ENCODE measurements around the gene PHETA1.

Gene PHETA1

GRCh38 chr12:111368291-111368787 lies 556 bp downstream of the PHETA1 start:
- no peak for DNase-seq (ENCODE audit: low read depth)

- DNase-seq (ENCODE audit: low read depth), result no peak
Measured at GRCh38 chr12:111367661-111368221, 1.2 kb downstream of the PHETA1 start.

GRCh38 chr12:111366583-111366982 lies 2.3 kb downstream of the PHETA1 start:
- no peak for DNase-seq (ENCODE audit: low read depth)

GRCh38 chr12:111366075-111366474 lies 2.8 kb downstream of the PHETA1 start:
- no peak for DNase-seq (ENCODE audit: low read depth)

GRCh38 chr12:111363578-111363977 lies 5.3 kb downstream of the PHETA1 start:
- DNase-seq (ENCODE audit: low read depth), result no peak

- no peak for DNase-seq (ENCODE audit: low read depth)
Measured at GRCh38 chr12:111362687-111363475, 6.0 kb downstream of the PHETA1 start.

- DNase-seq (ENCODE audit: low read depth), result no peak
Measured at GRCh38 chr12:111361717-111362576, 6.9 kb downstream of the PHETA1 start.

- DNase-seq (ENCODE audit: low read depth), result no peak
Measured at GRCh38 chr12:111361073-111361716, 7.7 kb downstream of the PHETA1 start.

- no peak for DNase-seq (ENCODE audit: low read depth)
Measured at GRCh38 chr12:111360325-111360930, 8.5 kb downstream of the PHETA1 start.

GRCh38 chr12:111359914-111360276 lies 9.0 kb downstream of the PHETA1 start:
- no peak for DNase-seq (ENCODE audit: low read depth)

GRCh38 chr12:111359231-111359913 lies 9.5 kb downstream of the PHETA1 start:
- DNase-seq (ENCODE audit: low read depth), result no peak

- no peak for DNase-seq (ENCODE audit: low read depth)
Measured at GRCh38 chr12:111355201-111355925, 13.5 kb downstream of the PHETA1 start.

GRCh38 chr12:111354511-111354910 lies 14.4 kb downstream of the PHETA1 start:
- no peak for DNase-seq (ENCODE audit: low read depth)

GRCh38 chr12:111353603-111354295 lies 15.1 kb downstream of the PHETA1 start:
- DNase-seq (ENCODE audit: low read depth), result no peak

- no peak for DNase-seq (ENCODE audit: low read depth)
Measured at GRCh38 chr12:111353026-111353425, 15.9 kb downstream of the PHETA1 start.

GRCh38 chr12:111352296-111352993 lies 16.4 kb downstream of the PHETA1 start:
- no peak for DNase-seq (ENCODE audit: low read depth)

GRCh38 chr12:111351026-111351425 lies 17.9 kb downstream of the PHETA1 start:
- DNase-seq (ENCODE audit: low read depth), result no peak

GRCh38 chr12:111349748-111350520 lies 19.0 kb downstream of the PHETA1 start:
- DNase-seq (ENCODE audit: low read depth), result no peak

All from stimulated activated CD8-positive, alpha-beta memory T cell treated with anti-CD3 and anti-CD28 coated beads, Interleukin-15, amount 100 ng/mL, for 24 hours (primary cell).